Effector memory CD8-positive, alpha-beta T cell (primary cell): ENCODE results near the gene KCNQ1.
"Not testable (repeated sequence)": the region's sequence is repeated elsewhere in the genome, so short reads cannot be mapped to it uniquely, and the experiment has no call there.

Experiments
- ATAC-seq: fragments of 150-1000 bp; cut with Tn5 transposase; replicated peaks from 2 replicates; pipeline ENCODE4 v1.10.0; 2021; ENCODE audit warnings: mild to moderate bottlenecking, moderate library complexity
- DNase-seq, 3 experiments: peaks; one replicate each; pipeline ENCODE4 v3.0.0; 2021
- H3K27ac Mint-ChIP-seq, 2 donors: one replicate each; pipeline ENCODE4 v1.8.0; 2022; ENCODE audit warnings: mild to moderate bottlenecking in 2 of 2, mixed read lengths in 2 of 2, moderate library complexity in 2 of 2
- H3K27me3 Mint-ChIP-seq, 2 donors: one replicate each; pipeline ENCODE4 v1.8.0; 2022; ENCODE audit warnings: mixed read lengths in 2 of 2
- H3K36me3 Mint-ChIP-seq: one replicate; pipeline ENCODE4 v1.8.0; 2022; ENCODE audit warnings: mild to moderate bottlenecking, moderate library complexity, mixed read lengths; ENCODE audit not compliant: insufficient read depth
- H3K4me1 Mint-ChIP-seq, 2 donors: one replicate each; pipeline ENCODE4 v1.8.0; 2022; ENCODE audit warnings: low read depth in 2 of 2, mixed read lengths in 2 of 2
- H3K4me3 Mint-ChIP-seq, 2 donors: one replicate each; pipeline ENCODE4 v1.8.0; 2022; ENCODE audit warnings: mild to moderate bottlenecking in 2 of 2, mixed read lengths in 2 of 2, moderate library complexity in 2 of 2
- H3K9me3 Mint-ChIP-seq, 2 donors: one replicate each; pipeline ENCODE4 v1.8.0; 2022; ENCODE audit warnings: mixed read lengths in 2 of 2

KCNQ1 gene

DNA sequence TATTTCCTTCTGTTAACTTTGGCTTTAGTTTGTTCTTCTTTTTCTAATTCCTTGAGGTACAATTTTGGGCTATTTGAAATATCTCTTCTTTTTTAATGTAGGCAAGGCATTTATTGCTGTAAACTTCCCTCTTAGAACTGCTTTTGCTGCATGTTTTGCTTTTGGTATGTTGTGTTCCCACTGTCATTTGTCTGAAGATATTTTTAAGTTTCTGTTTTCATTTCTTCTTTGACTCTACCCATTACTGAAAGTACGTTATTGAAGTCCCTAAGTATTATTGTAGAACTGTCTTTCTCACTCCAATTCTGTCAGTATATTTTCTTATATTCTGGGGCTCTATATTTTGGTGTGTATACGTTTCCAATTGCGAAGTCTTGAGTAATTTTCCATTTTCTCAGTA is 177.1 kb downstream of the KCNQ1 start:
- no peak for ATAC-seq
- H3K36me3 Mint-ChIP-seq = no peaks in the 10 kb centered on the region

DNA sequence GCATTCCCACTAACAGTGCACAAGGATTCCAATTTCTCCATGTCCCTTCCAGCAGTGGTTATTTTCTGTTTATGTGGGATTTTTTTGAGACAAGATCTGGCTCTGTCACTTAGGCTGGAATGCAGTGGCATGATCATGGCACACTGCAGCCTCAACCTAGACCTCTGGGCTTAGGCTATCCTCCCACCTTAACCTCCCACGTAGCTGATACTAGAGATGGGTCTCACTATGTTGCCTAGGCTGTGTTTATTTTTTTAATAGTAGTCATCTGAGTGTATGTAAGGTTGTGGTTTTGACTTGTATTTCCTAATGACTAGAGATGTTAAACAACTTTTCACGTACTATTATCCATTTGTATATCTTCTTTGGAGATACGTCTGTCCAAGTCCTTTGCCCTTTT is 180.4 kb downstream of the KCNQ1 start:
- H3K4me1 Mint-ChIP-seq = no peaks in the 10 kb centered on the region
- no peaks in the 10 kb centered on the region for H3K36me3 Mint-ChIP-seq
- H3K4me3 Mint-ChIP-seq = no peak overlapping the region
- ATAC-seq (no peak), DNase-seq (no peak)
- peaks cover 10 to 47% of the 10 kb centered on the region in 2 donors for H3K27me3 Mint-ChIP-seq
- no peak overlapping the region for H3K27ac Mint-ChIP-seq
- no peaks in the 10 kb centered on the region for H3K9me3 Mint-ChIP-seq

More for the DNA sequence above, 177.1 kb downstream of the KCNQ1 start:
- peaks cover 16 to 35% of the 10 kb centered on the region in 2 donors for H3K27me3 Mint-ChIP-seq
- H3K27ac Mint-ChIP-seq = no peak overlapping the region
- no peak for DNase-seq
- H3K4me1 Mint-ChIP-seq = no peaks in the 10 kb centered on the region
- no peaks in the 10 kb centered on the region for H3K9me3 Mint-ChIP-seq
- H3K4me3 Mint-ChIP-seq = no peak overlapping the region

DNA sequence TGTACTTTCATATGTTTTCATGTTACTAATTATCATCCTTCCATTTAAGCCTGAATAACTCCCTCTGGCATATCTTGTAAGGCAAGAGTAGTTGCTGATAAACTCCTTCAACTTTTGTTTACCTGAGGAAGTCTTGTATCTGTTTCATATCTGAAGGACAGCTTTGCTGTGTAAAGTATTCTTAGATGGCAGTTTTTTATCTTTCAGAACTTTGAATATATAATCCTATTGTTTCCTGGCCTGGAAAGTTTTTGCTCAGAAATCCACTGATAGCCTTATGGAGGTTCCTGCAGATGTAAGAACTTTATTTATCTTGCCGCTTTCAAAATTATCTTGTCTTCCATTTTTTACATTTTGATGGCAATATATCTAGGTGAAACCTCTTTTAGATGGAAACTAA is 185.9 kb downstream of the KCNQ1 start:
- DNase-seq (no peak), ATAC-seq (no peak)
- Mint-ChIP-seq H3K9me3 (peaks cover 6 to 10% of the 10 kb centered on the region in 2 donors), H3K36me3 (no peaks in the 10 kb centered on the region), H3K4me3 (no peak overlapping the region), H3K27ac (no peak overlapping the region), H3K27me3 (peaks cover 0 to 31% of the 10 kb centered on the region in 2 donors), H3K4me1 (no peaks in the 10 kb centered on the region)

DNA sequence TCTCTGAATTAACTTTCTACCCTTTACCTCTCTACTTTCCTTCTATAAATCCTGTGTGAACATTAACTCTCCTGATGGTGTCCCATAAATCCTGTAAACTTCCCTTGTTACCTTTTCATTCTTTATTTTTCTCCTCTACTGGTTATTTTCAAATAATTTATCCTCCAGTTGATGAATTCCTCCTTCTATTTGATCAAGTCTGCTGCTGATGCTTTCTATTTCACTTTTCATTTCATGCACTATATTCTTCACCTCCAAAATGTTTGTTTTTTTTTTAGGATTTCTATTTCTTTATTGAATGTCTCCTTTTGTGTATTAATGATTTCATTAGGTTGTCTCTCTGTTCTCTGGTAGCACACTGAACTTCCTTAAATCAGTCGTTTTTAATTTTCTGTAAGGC is 186.4 kb downstream of the KCNQ1 start:
- Mint-ChIP-seq H3K36me3 (no peaks in the 10 kb centered on the region), H3K9me3 (peaks cover 6 to 10% of the 10 kb centered on the region in 2 donors), H3K27me3 (peaks cover 0 to 29% of the 10 kb centered on the region in 2 donors)

GRCh38 chr11:2639763-2640162 is 195.0 kb downstream of the KCNQ1 start:
- H3K9me3 Mint-ChIP-seq = peaks cover 12 to 41% of the 10 kb centered on the region in 2 donors
- not testable (repeated sequence) for DNase-seq, H3K27ac Mint-ChIP-seq, H3K4me3 Mint-ChIP-seq, H3K36me3 Mint-ChIP-seq, H3K4me1 Mint-ChIP-seq, ATAC-seq
- H3K27me3 Mint-ChIP-seq = peaks cover 29 to 41% of the 10 kb centered on the region in 2 donors

More for the DNA sequence above, 186.4 kb downstream of the KCNQ1 start:
- no peaks in the 10 kb centered on the region for H3K4me1 Mint-ChIP-seq
- DNase-seq (no peak), ATAC-seq (no peak)
- no peak overlapping the region for H3K27ac Mint-ChIP-seq
- H3K4me3 Mint-ChIP-seq = no peak overlapping the region

- Mint-ChIP-seq H3K4me3 (no peak overlapping the region), H3K36me3 (no peaks in the 10 kb centered on the region), H3K9me3 (peaks cover 12 to 41% of the 10 kb centered on the region in 2 donors), H3K27me3 (peaks cover 29 to 41% of the 10 kb centered on the region in 2 donors), H3K4me1 (no peaks in the 10 kb centered on the region), H3K27ac (no peak overlapping the region)
- ATAC-seq = no peak
- DNase-seq = no peak
Observed at GRCh38 chr11:2641623-2642022, 196.8 kb downstream of the KCNQ1 start.

- Mint-ChIP-seq H3K4me1 (no peaks in the 10 kb centered on the region), H3K9me3 (peaks cover 14 to 47% of the 10 kb centered on the region in 2 donors), H3K36me3 (no peaks in the 10 kb centered on the region), H3K4me3 (no peak overlapping the region), H3K27me3 (peaks cover 29 to 44% of the 10 kb centered on the region in 2 donors), H3K27ac (no peak overlapping the region)
- ATAC-seq = no peak
- no peak for DNase-seq
Observed at GRCh38 chr11:2643746-2644145, 198.9 kb downstream of the KCNQ1 start.

DNA sequence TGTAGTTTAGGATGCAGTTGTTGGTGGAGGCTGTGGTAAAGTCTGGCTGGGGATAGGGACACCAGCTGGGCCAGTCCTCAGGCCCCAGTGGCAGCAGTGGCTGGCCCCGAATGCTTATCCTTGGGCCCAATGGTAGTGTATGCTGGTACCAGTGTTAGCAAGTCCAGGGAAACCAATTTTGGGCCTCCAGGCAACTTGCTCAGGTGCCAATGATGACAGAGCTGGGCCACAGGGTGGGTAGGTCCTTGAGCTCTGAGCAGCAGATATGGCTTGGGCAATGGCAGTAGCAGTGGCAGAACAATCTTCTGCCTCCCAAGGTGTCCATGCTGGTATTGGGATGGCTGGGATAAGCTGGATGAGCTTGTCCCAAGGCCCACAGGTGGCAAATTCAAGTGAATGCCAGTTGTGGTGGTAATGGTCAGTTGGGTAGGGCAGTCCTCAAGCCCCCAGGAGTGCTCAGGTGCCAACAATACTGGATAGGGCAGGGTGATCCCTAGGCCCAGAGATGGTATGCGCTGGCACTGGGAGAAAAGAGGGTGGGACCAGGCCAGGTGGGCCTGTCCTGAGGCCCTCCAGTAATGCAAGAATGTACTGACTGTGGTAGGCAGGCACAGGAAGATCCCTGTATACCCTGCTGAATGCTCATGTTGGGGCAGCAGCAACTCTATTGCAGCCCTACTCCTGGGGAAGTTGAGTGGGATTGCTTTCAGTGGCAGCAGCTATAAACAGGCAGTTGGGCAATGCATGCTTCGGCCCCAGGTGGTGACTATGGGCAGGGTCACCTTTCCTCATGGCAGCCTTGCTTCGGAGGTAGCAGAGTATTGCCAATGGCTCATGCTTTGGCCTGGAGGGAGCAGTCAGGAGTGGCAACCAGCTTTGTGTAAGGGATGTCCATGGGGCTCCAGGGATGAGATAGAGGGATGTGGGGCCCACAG is 200.3 kb downstream of the KCNQ1 start:
- no peaks in the 10 kb centered on the region for H3K4me1 Mint-ChIP-seq
- H3K27me3 Mint-ChIP-seq = peaks cover 28 to 48% of the 10 kb centered on the region in 2 donors
- peaks cover 18 to 52% of the 10 kb centered on the region in 2 donors for H3K9me3 Mint-ChIP-seq
- ATAC-seq (no peak), DNase-seq (no peak)
- no peaks in the 10 kb centered on the region for H3K36me3 Mint-ChIP-seq
- H3K4me3 Mint-ChIP-seq = no peak overlapping the region
- no peak overlapping the region for H3K27ac Mint-ChIP-seq

- ATAC-seq (no peak), DNase-seq (no peak)
- Mint-ChIP-seq H3K36me3 (no peaks in the 10 kb centered on the region), H3K4me3 (no peak overlapping the region), H3K27me3 (peaks cover 23 to 44% of the 10 kb centered on the region in 2 donors), H3K9me3 (peaks cover 18 to 52% of the 10 kb centered on the region in 2 donors), H3K4me1 (no peaks in the 10 kb centered on the region), H3K27ac (no peak overlapping the region)
Observed at GRCh38 chr11:2645779-2646118, 200.9 kb downstream of the KCNQ1 start.

DNA sequence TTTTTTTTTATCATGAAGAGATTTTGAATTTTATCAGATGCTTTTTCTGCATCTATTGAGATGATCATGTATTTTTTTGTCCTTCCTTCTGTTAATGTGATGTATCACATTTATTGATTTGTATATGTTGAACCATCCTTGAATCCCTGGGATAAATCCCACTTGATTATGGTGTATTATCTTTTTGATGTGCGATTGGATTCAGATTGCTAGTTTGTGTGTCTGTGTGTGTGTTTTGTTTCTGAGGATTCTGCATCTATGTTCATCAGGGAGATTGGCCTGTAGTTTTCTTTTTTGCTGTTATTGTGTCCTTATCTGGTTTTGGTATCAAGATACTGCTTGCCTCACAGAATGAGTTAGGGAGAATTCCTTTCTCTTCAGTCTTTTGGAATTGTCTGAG is 202.4 kb downstream of the KCNQ1 start:
- H3K36me3 Mint-ChIP-seq = no peaks in the 10 kb centered on the region

GRCh38 chr11:2647953-2648352 is 203.1 kb downstream of the KCNQ1 start:
- Mint-ChIP-seq H3K36me3 (no peaks in the 10 kb centered on the region), H3K9me3 (peaks cover 20 to 45% of the 10 kb centered on the region in 2 donors), H3K4me1 (no peaks in the 10 kb centered on the region), H3K27me3 (peaks cover 28 to 33% of the 10 kb centered on the region in 2 donors), H3K4me3 (no peak overlapping the region), H3K27ac (no peak overlapping the region)
- ATAC-seq (no peak), DNase-seq (no peak)

More for the DNA sequence above, 202.4 kb downstream of the KCNQ1 start:
- Mint-ChIP-seq H3K9me3 (peaks cover 20 to 53% of the 10 kb centered on the region in 2 donors), H3K27me3 (peaks cover 23 to 34% of the 10 kb centered on the region in 2 donors), H3K4me1 (no peaks in the 10 kb centered on the region), H3K27ac (no peak overlapping the region), H3K4me3 (no peak overlapping the region)
- ATAC-seq (no peak), DNase-seq (no peak)

GRCh38 chr11:2649400-2649799 is 204.6 kb downstream of the KCNQ1 start:
- peaks cover 15 to 32% of the 10 kb centered on the region in 2 donors for H3K9me3 Mint-ChIP-seq
- no peak for DNase-seq
- no peaks in the 10 kb centered on the region for H3K36me3 Mint-ChIP-seq
- no peaks in the 10 kb centered on the region for H3K4me1 Mint-ChIP-seq
- ATAC-seq = no peak
- H3K27ac Mint-ChIP-seq = no peak overlapping the region
- peaks cover 21 to 24% of the 10 kb centered on the region in 2 donors for H3K27me3 Mint-ChIP-seq
- no peak overlapping the region for H3K4me3 Mint-ChIP-seq

- H3K27me3 Mint-ChIP-seq = peaks cover 21 to 24% of the 10 kb centered on the region in 2 donors
- DNase-seq (no peak), ATAC-seq (no peak)
- no peak overlapping the region for H3K4me3 Mint-ChIP-seq
- peaks cover 15 to 32% of the 10 kb centered on the region in 2 donors for H3K9me3 Mint-ChIP-seq
- no peak overlapping the region for H3K27ac Mint-ChIP-seq
- no peaks in the 10 kb centered on the region for H3K36me3 Mint-ChIP-seq
- H3K4me1 Mint-ChIP-seq = no peaks in the 10 kb centered on the region
Observed at GRCh38 chr11:2649848-2650247, 205.0 kb downstream of the KCNQ1 start.

GRCh38 chr11:2650343-2650867 is 205.6 kb downstream of the KCNQ1 start:
- Mint-ChIP-seq H3K27ac (no peak overlapping the region), H3K4me1 (no peaks in the 10 kb centered on the region), H3K9me3 (peaks cover 15 to 32% of the 10 kb centered on the region in 2 donors), H3K4me3 (no peak overlapping the region), H3K36me3 (no peaks in the 10 kb centered on the region), H3K27me3 (peaks cover 21 to 24% of the 10 kb centered on the region in 2 donors)
- DNase-seq (no peak), ATAC-seq (no peak)
